Measurements from ENCODE around the gene ATRIP. TPM values are rescaled to one million over a fixed set of nuclear protein-coding genes. Genes with fewer than 3 reads are reported as not detected.
A peak's percentile ranks its signal among the peaks of the same experiment; 100 is the strongest.

ATRIP gene
- total and polyA plus RNA-seq, 10 of the 15 experiments (the other 5 are each of a cell fraction or from before 2014, with no cell fraction given): 1.4 to 16.0 (median 10.1) TPM

DNA sequence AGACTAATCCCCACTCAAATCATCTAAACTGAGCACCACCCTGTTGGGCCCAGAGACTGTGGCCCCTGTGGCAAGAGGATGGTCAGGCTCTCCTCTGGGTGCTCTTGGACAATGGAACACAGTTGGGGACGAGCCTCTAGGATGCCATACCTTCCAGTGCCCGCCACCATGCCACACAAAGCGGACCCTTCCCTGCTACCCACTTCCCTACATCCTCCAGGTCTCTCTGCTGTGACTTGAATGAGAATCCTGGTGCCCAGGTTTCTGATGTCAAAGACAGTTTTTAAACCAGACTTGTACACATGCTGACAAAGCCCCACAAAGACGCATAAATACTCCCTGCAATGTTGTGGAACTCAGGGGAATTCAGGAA is 11.3 kb upstream of the ATRIP start (continued):
- TF ChIP-seq, protein P1, sequence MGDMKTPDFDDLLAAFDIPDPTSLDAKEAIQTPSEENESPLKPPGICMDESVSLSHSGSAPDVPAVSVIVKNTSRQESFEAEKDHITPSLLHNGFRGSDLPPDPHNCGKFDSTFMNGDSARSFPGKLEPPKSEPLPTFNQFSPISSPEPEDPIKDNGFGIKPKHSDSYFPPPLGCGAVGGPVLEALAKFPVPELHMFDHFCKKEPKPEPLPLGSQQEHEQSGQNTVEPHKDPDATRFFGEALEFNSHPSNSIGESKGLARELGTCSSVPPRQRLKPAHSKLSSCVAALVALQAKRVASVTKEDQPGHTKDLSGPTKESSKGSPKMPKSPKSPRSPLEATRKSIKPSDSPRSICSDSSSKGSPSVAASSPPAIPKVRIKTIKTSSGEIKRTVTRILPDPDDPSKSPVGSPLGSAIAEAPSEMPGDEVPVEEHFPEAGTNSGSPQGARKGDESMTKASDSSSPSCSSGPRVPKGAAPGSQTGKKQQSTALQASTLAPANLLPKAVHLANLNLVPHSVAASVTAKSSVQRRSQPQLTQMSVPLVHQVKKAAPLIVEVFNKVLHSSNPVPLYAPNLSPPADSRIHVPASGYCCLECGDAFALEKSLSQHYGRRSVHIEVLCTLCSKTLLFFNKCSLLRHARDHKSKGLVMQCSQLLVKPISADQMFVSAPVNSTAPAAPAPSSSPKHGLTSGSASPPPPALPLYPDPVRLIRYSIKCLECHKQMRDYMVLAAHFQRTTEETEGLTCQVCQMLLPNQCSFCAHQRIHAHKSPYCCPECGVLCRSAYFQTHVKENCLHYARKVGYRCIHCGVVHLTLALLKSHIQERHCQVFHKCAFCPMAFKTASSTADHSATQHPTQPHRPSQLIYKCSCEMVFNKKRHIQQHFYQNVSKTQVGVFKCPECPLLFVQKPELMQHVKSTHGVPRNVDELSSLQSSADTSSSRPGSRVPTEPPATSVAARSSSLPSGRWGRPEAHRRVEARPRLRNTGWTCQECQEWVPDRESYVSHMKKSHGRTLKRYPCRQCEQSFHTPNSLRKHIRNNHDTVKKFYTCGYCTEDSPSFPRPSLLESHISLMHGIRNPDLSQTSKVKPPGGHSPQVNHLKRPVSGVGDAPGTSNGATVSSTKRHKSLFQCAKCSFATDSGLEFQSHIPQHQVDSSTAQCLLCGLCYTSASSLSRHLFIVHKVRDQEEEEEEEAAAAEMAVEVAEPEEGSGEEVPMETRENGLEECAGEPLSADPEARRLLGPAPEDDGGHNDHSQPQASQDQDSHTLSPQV (IDR thresholded peaks at IDR 0.05): no peak
- TF ChIP-seq RELA (IDR thresholded peaks at IDR 0.05; ENCODE audit: borderline replicate concordance, partially characterized antibody): no peak

DNA sequence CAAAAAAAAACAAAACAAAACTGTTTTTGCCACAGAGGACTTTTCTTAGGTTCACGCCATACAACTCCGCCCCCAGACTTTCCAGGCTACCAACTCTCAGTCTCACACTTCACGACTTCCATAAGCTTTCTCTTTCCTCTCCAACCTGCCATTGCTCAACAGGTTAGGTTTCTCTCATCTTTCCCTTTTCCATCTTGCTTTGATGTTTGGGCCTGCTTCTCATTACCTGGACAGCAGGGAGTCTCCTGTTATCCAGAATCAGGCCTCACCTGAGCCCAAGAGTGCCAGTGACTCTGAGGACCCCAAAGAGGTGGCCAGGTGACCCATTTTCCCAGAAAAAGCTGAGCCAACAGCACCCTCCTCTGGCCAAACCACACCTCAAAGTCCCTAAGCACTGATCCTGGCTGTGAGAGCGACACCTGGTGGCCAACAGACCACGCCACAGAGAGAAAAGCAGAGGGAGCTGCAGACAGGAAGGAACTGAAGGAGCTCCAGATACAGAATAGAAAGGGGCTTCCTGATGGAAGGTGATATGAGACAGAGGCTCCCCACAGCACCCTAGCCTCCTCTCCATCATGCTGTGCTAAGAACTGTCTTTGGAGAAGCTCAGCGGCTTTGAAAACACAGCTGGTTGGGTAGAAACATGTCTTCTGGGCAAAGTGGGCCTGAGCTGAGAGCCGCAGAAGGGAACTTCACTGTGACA is 10.6 kb upstream of the ATRIP start:
- Histone ChIP-seq H3K9me3 (replicated peaks; ENCODE audit: control insufficient read depth, insufficient read depth, low read length) (no peaks in the 10 kb centered on the region), H2AFZ (ENCODE audit: control insufficient read depth, low read depth, low read length) (no peak overlapping the region), H3K4me2 (ENCODE audit: control insufficient read depth, insufficient read depth) (no peak overlapping the region), H3K79me2 (ENCODE audit: control insufficient read depth, insufficient read depth, low read length) (peaks cover 21% of the 10 kb centered on the region), H3K4me1 (ENCODE audit: control insufficient read depth, insufficient read depth, low read length) (peaks cover 25% of the 10 kb centered on the region), H3K9ac (ENCODE audit: control insufficient read depth, insufficient read depth, low read length) (no peak overlapping the region), H3K36me3 (ENCODE audit: control insufficient read depth in 2 of 2, insufficient read depth in 2 of 2, low read length in 1 of 2) (peaks cover 2 to 16% of the 10 kb centered on the region in 2 experiments; a peak in 2 of 4 replicates), H3K27me3 (replicated peaks in 1 of 2; ENCODE audit: control insufficient read depth in 2 of 2, insufficient read depth in 2 of 2, low read length in 1 of 2) (no peaks in the 10 kb centered on the region), H4K20me1 (ENCODE audit: control insufficient read depth, insufficient read depth) (no peaks in the 10 kb centered on the region), H3K4me3 (no peak overlapping the region), H3K27ac (ENCODE audit: control insufficient read depth, insufficient read depth) (no peak overlapping the region; the same call in 1 of the 2 replicates)
- ChIA-PET POLR2A (interaction anchor here (0.6 to 2.4 kb wide), 17 partner anchors 9 to 242 kb away, joined by 3 to 11 read pairs (median 4); partner anchors contain the start of genes ATRIP and PFKFB4), RAD21 (ENCODE audit: unreplicated experiment) (interaction anchor here (0.6 to 4.9 kb wide), 63 partner anchors 9 to 571 kb away, joined by 3 to 259 read pairs (median 4); partner anchors contain the start of genes ATRIP, CDC25A, PFKFB4 and SLC26A6), SMC1A (ENCODE audit: uncharacterized antibody, unreplicated experiment) (interaction anchor here (0.6 to 11.5 kb wide), 65 partner anchors 8 to 584 kb away, joined by 3 to 287 read pairs (median 6); partner anchors contain the start of genes ATRIP, CDC25A, FBXW12 and PFKFB4), CTCF (interaction anchor here (0.6 to 12.5 kb wide), 95 partner anchors 9 to 958 kb away, joined by 3 to 757 read pairs (median 6); partner anchors contain the start of genes ATRIP, CAMP, CDC25A and IP6K2)
- DNase-seq (ENCODE audit: low read depth, low spot score) (peak; percentile 63), FAIRE-seq (peak; percentile 93), ATAC-seq (peak; percentile 65)
- intact Hi-C loops (cut with micrococcal nuclease; ENCODE audit: unreplicated experiment): loop anchor here (1.0 kb wide), 3 partner anchors 35 to 204 kb away; no protein-coding TSS in a partner anchor
- no TSS peak for BruUV-seq (replicated peaks)
- in situ Hi-C loops (cut with MboI): loop anchor here (5.0 kb wide), 3 partner anchors 34 to 204 kb away; no protein-coding TSS in a partner anchor
- 47% methylated on average over 7 of the region's 7 CpGs for WGBS (ENCODE audit: insufficient coverage, insufficient replicate concordance, low lambda C conversion rate, missing lambda C conversion rate)
- TF ChIP-seq SMC3 (IDR thresholded peaks at IDR 0.05; ENCODE audit: borderline replicate concordance, low read length) (peak; percentile 100), KAT2A (conservative IDR thresholded peaks at IDR 0.05; ENCODE audit: control insufficient read depth, low read depth, low read length) (no peak), SMARCA5 (IDR thresholded peaks at IDR 0.05) (peak; percentile 93; the same call in 1 of the 2 replicates), RCOR1 (conservative IDR thresholded peaks at IDR 0.05; ENCODE audit: low read depth, low read length) (no peak), POLR2AphosphoS2 (IDR thresholded peaks at IDR 0.05; ENCODE audit: low read depth, low read length) (no peak), YBX1 (IDR thresholded peaks at IDR 0.05) (no peak), STAT3 (IDR thresholded peaks at IDR 0.05; ENCODE audit: low read depth, low read length) (no peak), CEBPB (IDR thresholded peaks at IDR 0.05; ENCODE audit: borderline replicate concordance in 1 of 2, low read depth in 2 of 2, low read length in 2 of 2) (no peak)
- TF ChIP-seq, protein P2, sequence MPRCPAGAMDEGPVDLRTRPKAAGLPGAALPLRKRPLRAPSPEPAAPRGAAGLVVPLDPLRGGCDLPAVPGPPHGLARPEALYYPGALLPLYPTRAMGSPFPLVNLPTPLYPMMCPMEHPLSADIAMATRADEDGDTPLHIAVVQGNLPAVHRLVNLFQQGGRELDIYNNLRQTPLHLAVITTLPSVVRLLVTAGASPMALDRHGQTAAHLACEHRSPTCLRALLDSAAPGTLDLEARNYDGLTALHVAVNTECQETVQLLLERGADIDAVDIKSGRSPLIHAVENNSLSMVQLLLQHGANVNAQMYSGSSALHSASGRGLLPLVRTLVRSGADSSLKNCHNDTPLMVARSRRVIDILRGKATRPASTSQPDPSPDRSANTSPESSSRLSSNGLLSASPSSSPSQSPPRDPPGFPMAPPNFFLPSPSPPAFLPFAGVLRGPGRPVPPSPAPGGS (IDR thresholded peaks at IDR 0.05; ENCODE audit: borderline replicate concordance, insufficient read depth, low read depth, low read length, poor library complexity, severe bottlenecking): no peak

All from GM12878 (cell line).